Measurements from ENCODE around the gene TSFM. TPM values are rescaled to one million over a fixed set of nuclear protein-coding genes. Genes with fewer than 3 reads are reported as not detected.
A peak's percentile ranks its signal among the peaks of the same experiment; 100 is the strongest.

Gene TSFM
- total RNA-seq, 4 donors from 2014 or later = 29.6 to 41.6 (median 34.5) TPM

GRCh38 chr12:57740656-57741412 lies 41.8 kb upstream of the TSFM start:
- TF ChIP-seq CTCF (IDR thresholded peaks at IDR 0.05) (no peak), POLR2A (IDR thresholded peaks at IDR 0.05) (no peak)
- WGBS, 2 donors = 53 to 59% methylated on average over 5 of the region's 5 CpGs
- DNase-seq (ENCODE audit: low spot score in 2 of 2) = peak in 1 of 2 donors; percentile 84
- H3K4me3 ChIP-seq (ENCODE audit: low read depth, poor library complexity, severe bottlenecking) = no peak overlapping the region
- intact Hi-C loops (cut with DNase I; ENCODE audit: low total_unique reads) = no loop called here

GRCh38 chr12:57741413-57741789 lies 41.2 kb upstream of the TSFM start:
- TF ChIP-seq CTCF (IDR thresholded peaks at IDR 0.05) = no peak
- TF ChIP-seq POLR2A (IDR thresholded peaks at IDR 0.05) = no peak
- intact Hi-C loops (cut with DNase I; ENCODE audit: low total_unique reads) = no loop called here

GRCh38 chr12:57741844-57742738 lies 40.5 kb upstream of the TSFM start:
- H3K4me3 ChIP-seq (ENCODE audit: low read depth, poor library complexity, severe bottlenecking) = no peak overlapping the region
- 42 to 47% methylated on average over 14 of the region's 14 CpGs for WGBS, 2 donors
- intact Hi-C loops (cut with DNase I; ENCODE audit: low total_unique reads) = no loop called here
- peak in 1 of 2 donors; percentile 85 for DNase-seq (ENCODE audit: low spot score in 2 of 2)
- TF ChIP-seq CTCF (IDR thresholded peaks at IDR 0.05) (no peak), POLR2A (IDR thresholded peaks at IDR 0.05) (no peak)

More at GRCh38 chr12:57741413-57741789, 41.2 kb upstream of the TSFM start:
- peak in 1 of 2 donors; percentile 74 for DNase-seq (ENCODE audit: low spot score in 2 of 2)
- WGBS, 2 donors = 70 to 71% methylated on average over 1 of the region's 1 CpG
- no peak overlapping the region for H3K4me3 ChIP-seq (ENCODE audit: low read depth, poor library complexity, severe bottlenecking)

GRCh38 chr12:57743769-57744168 lies 38.8 kb upstream of the TSFM start:
- TF ChIP-seq CTCF (IDR thresholded peaks at IDR 0.05) = no peak
- TF ChIP-seq POLR2A (IDR thresholded peaks at IDR 0.05) = no peak
- H3K4me3 ChIP-seq (ENCODE audit: low read depth, poor library complexity, severe bottlenecking) = no peak overlapping the region
- WGBS, 2 donors = 87% methylated on average over 2 of the region's 2 CpGs
- intact Hi-C loops (cut with DNase I; ENCODE audit: low total_unique reads) = no loop called here
- no peak for DNase-seq (ENCODE audit: low spot score in 2 of 2)

GRCh38 chr12:57744194-57744776 lies 38.3 kb upstream of the TSFM start:
- peak overlapping the region; percentile 28 for H3K4me3 ChIP-seq (ENCODE audit: low read depth, poor library complexity, severe bottlenecking)
- WGBS, 2 donors = 5 to 9% methylated on average over 15 to 21 of the region's 21 CpGs
- intact Hi-C loops (cut with DNase I; ENCODE audit: low total_unique reads) = no loop called here
- TF ChIP-seq CTCF (IDR thresholded peaks at IDR 0.05) = no peak
- TF ChIP-seq POLR2A (IDR thresholded peaks at IDR 0.05) = no peak
- peak; percentile 72 to 94 for DNase-seq (ENCODE audit: low spot score in 2 of 2)

Data from lower leg skin (tissue), 4 donors.